ENCODE data around the gene FANK1.
"Not testable (repeated sequence)": the region's sequence is repeated elsewhere in the genome, so short reads cannot be mapped to it uniquely, and the experiment has no call there.

The FANK1 gene

DNA sequence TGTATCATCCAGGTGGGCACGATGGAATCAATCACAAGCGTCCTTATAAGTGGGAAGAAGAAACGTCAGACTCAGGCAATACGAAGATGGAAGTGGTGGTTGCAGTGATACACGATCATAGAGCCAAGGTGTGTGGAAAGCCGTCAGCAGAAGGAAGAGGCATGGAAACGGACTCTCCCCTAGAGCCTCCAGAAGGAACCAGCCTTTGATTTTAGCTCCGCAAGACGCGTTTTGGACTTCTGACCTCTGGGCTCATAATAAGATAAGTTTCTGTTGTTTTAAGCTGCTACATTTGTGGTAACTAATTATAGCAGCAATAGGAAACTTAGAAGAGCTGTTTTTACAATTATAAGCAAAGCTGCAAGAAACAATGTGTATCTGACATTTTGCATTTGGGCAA, 14.8 kb downstream of the FANK1 start:
- H3K4me3 ChIP-seq (ENCODE audit: insufficient read length, low read depth) = no peak overlapping the region
- H3K9ac ChIP-seq (ENCODE audit: insufficient read length, low read depth) = no peak overlapping the region
- no peaks in the 10 kb centered on the region for H3K4me1 ChIP-seq (ENCODE audit: insufficient read depth, insufficient read length)
- DNase-seq (ENCODE audit: low read depth, low spot score) = no peak
- H3K27me3 ChIP-seq (ENCODE audit: insufficient read depth, insufficient read length) = no peaks in the 10 kb centered on the region
- TF ChIP-seq YY1 (IDR thresholded peaks at IDR 0.05; ENCODE audit: insufficient read depth, insufficient read length) = no peak
- no peak for TF ChIP-seq ZNF274 (IDR thresholded peaks at IDR 0.05; ENCODE audit: low read depth, low read length)
- TF ChIP-seq SUZ12 (IDR thresholded peaks at IDR 0.05; ENCODE audit: extremely low read depth, insufficient read depth, insufficient read length) = no peak
- no peaks in the 10 kb centered on the region for H3K36me3 ChIP-seq (ENCODE audit: insufficient read depth, insufficient read length, low read length)
- H3K9me3 ChIP-seq (ENCODE audit: insufficient read depth, low read length) = no peaks in the 10 kb centered on the region

DNA sequence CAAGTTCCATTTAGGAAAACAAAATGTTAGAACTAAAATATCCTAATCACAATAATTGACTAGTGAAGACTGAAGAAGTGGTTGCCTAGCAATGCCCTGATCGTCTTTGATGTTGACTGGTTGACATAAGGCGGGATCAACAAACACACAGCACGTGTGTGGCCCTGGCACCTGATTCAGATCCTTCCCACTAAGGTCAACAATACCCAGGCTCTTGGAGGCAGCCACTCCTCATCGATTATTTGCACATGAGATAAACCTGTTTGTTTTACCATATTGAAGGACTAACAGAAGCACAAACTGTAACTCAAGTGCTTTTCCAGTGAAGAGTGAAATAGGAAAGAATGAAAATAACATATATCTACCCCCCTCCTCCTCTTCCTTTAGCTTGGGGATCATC, 15.6 kb downstream of the FANK1 start:
- TF ChIP-seq ZNF274 (IDR thresholded peaks at IDR 0.05; ENCODE audit: low read depth, low read length) (no peak), YY1 (IDR thresholded peaks at IDR 0.05; ENCODE audit: insufficient read depth, insufficient read length) (no peak), SUZ12 (IDR thresholded peaks at IDR 0.05; ENCODE audit: extremely low read depth, insufficient read depth, insufficient read length) (no peak)
- Histone ChIP-seq H3K9me3 (ENCODE audit: insufficient read depth, low read length) (no peaks in the 10 kb centered on the region), H3K36me3 (ENCODE audit: insufficient read depth, insufficient read length, low read length) (no peaks in the 10 kb centered on the region), H3K4me3 (ENCODE audit: insufficient read length, low read depth) (no peak overlapping the region), H3K27me3 (ENCODE audit: insufficient read depth, insufficient read length) (no peaks in the 10 kb centered on the region), H3K9ac (ENCODE audit: insufficient read length, low read depth) (no peak overlapping the region), H3K4me1 (ENCODE audit: insufficient read depth, insufficient read length) (no peaks in the 10 kb centered on the region)
- DNase-seq (ENCODE audit: low read depth, low spot score) = no peak

DNA sequence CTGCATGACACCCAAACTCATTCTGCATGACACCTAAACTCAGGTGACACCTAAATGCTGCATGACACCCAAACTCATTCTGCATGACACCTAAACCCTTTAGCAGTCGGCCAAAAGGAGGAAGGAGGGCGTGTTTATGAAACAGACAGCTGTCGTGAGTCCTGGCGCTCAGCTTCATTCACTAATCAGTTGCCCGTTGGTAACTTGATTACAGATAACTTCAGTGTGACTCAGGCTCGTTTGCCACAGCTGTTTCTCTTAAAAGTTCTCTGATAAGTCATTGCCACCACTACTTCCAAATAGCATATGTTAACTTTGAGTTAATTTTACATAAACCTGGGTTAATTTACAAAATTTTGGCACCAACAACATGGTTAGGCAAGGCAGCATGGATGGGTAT, 16.9 kb downstream of the FANK1 start:
- not testable (repeated sequence) for H3K36me3 ChIP-seq (ENCODE audit: insufficient read depth, insufficient read length, low read length); H3K9ac ChIP-seq (ENCODE audit: insufficient read length, low read depth); H3K9me3 ChIP-seq (ENCODE audit: insufficient read depth, low read length); H3K27me3 ChIP-seq (ENCODE audit: insufficient read depth, insufficient read length); H3K4me1 ChIP-seq (ENCODE audit: insufficient read depth, insufficient read length); H3K4me3 ChIP-seq (ENCODE audit: insufficient read length, low read depth); DNase-seq (ENCODE audit: low read depth, low spot score)

DNA sequence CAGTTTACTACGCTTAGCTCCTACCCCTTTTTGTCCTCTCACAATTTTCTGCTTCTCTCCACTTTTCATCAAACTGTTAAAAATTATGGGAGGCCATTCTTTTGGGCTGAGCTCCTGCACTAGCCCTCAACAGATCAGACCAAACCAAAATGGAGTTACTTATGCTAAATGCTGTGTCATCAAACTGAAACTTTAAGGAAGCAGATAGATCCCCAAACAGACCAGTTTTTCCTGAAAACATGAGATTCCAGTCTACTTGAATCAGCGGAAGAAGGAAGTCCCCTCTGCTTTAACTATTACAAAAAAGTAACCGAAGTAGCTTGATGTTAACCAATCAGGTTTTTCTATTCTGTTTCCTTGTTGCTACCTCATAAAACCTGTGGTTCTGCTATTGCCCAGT, 20.6 kb downstream of the FANK1 start:
- H3K9me3 ChIP-seq (ENCODE audit: insufficient read depth, low read length) = no peaks in the 10 kb centered on the region
- TF ChIP-seq YY1 (IDR thresholded peaks at IDR 0.05; ENCODE audit: insufficient read depth, insufficient read length) (no peak), SUZ12 (IDR thresholded peaks at IDR 0.05; ENCODE audit: extremely low read depth, insufficient read depth, insufficient read length) (no peak), ZNF274 (IDR thresholded peaks at IDR 0.05; ENCODE audit: low read depth, low read length) (no peak)
- no peak overlapping the region for H3K9ac ChIP-seq (ENCODE audit: insufficient read length, low read depth)
- no peaks in the 10 kb centered on the region for H3K4me1 ChIP-seq (ENCODE audit: insufficient read depth, insufficient read length)
- no peaks in the 10 kb centered on the region for H3K27me3 ChIP-seq (ENCODE audit: insufficient read depth, insufficient read length)
- no peak for DNase-seq (ENCODE audit: low read depth, low spot score)
- H3K36me3 ChIP-seq (ENCODE audit: insufficient read depth, insufficient read length, low read length) = no peaks in the 10 kb centered on the region
- H3K4me3 ChIP-seq (ENCODE audit: insufficient read length, low read depth) = no peak overlapping the region

DNA sequence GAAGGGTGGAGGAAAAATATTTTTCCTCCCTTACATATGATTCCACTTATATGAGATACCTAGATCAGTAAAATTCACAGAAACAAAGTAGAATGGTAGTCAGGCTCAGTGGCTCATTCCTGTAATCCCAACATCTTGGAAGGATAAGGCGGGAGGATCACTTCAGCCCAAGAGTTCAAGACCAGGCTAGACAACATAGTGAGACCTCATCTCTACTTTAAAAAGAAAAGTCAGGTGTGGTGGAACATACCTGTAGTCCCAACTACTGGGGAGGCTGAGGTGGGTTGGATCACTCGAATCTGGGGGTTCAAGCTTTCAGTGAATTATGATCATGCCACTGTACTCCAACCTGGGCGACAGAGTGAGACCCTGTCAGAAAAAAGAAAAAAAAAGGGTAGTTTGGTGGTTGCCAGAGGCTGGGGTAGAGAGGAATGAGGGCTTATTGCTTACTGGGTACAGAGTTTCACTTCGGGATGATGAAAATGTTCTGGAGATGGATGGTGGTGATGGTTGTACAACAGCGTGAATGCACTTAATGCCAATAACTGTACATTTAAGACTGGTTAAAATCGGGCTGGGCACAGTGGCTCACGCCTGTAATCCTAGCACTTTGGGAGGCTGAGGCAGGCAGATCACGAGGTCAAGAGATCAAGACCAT, 21.5 kb downstream of the FANK1 start:
- not testable (repeated sequence) for DNase-seq (ENCODE audit: low read depth, low spot score); H3K4me3 ChIP-seq (ENCODE audit: insufficient read length, low read depth); H3K27me3 ChIP-seq (ENCODE audit: insufficient read depth, insufficient read length); H3K4me1 ChIP-seq (ENCODE audit: insufficient read depth, insufficient read length); H3K36me3 ChIP-seq (ENCODE audit: insufficient read depth, insufficient read length, low read length); H3K9ac ChIP-seq (ENCODE audit: insufficient read length, low read depth); H3K9me3 ChIP-seq (ENCODE audit: insufficient read depth, low read length)

DNA sequence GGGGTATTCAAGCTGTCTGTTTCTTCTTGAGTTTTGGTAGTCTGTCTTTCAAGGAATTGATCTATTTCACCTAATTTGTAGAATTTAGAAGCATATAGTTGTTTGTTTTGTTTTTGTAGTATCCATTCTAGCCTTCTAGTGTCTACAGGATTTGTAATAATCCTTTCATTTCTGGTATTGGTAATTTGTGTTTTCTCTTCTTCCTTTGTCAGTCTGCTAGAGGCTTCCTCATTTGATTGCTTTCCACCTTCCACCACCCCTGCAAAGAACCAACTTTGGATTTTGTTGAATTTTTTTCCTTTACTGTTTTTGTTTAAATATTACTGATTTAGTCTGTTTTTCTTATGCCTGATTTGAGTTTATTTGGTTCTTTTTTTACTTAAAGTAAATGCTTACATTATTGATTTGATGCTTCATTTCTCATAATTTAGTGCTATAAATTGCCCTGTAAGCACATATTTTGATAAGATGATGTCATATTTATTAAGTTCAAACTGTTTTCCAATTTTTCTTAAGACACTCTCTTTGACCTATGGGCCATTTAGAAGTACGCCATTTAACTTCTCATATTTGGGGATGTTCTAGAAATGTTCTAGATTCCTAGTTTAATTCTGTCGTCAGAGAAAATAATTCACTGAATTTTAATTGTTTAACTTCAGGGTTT, 25.4 kb downstream of the FANK1 start:
- not testable (repeated sequence) for DNase-seq (ENCODE audit: low read depth, low spot score)

DNA sequence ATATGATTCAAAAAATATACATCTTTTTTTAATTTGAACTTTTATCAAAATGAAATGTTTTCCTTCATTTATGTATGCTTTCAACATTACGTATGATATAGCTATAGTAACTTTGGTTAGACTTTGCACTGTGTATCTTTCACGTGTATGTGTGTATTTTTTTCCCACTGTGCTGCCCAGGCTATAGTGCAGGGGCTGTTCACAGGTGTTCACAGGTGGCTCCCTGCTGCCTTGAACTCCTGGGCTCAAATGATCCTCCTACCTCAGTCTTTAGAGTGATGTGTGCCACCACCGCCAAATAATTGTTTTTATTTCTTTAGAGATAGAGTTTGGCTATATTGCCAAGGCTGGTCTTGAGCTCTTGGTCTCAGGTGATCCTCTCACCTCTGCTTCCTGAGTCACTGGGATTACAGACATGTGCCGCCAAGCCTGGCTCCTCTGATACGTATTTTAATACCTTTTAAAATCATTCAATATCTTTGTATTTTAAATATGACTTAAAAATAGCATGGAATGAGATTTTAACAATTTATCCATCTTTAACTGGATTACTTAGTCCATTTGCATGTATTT, 29.0 kb downstream of the FANK1 start:
- Histone ChIP-seq H3K9me3 (ENCODE audit: insufficient read depth, low read length) (no peaks in the 10 kb centered on the region), H3K9ac (ENCODE audit: insufficient read length, low read depth) (no peak overlapping the region), H3K27me3 (ENCODE audit: insufficient read depth, insufficient read length) (no peaks in the 10 kb centered on the region), H3K4me1 (ENCODE audit: insufficient read depth, insufficient read length) (no peaks in the 10 kb centered on the region), H3K36me3 (ENCODE audit: insufficient read depth, insufficient read length, low read length) (no peaks in the 10 kb centered on the region), H3K4me3 (ENCODE audit: insufficient read length, low read depth) (no peak overlapping the region)
- DNase-seq (ENCODE audit: low read depth, low spot score) = no peak
- TF ChIP-seq SUZ12 (IDR thresholded peaks at IDR 0.05; ENCODE audit: extremely low read depth, insufficient read depth, insufficient read length) (no peak), YY1 (IDR thresholded peaks at IDR 0.05; ENCODE audit: insufficient read depth, insufficient read length) (no peak), ZNF274 (IDR thresholded peaks at IDR 0.05; ENCODE audit: low read depth, low read length) (no peak)

More for the DNA sequence above, 25.4 kb downstream of the FANK1 start:
- not testable (repeated sequence) for H3K4me3 ChIP-seq (ENCODE audit: insufficient read length, low read depth); H3K9ac ChIP-seq (ENCODE audit: insufficient read length, low read depth); H3K4me1 ChIP-seq (ENCODE audit: insufficient read depth, insufficient read length); H3K27me3 ChIP-seq (ENCODE audit: insufficient read depth, insufficient read length); H3K36me3 ChIP-seq (ENCODE audit: insufficient read depth, insufficient read length, low read length); H3K9me3 ChIP-seq (ENCODE audit: insufficient read depth, low read length)

Data from NT2/D1 (cell line).